GM18519 (cell line): ENCODE measurements around the gene ZNRD2.

Experiments used
- ATAC-seq: cut with Tn5 transposase; IDR thresholded peaks from one replicate; pipeline ENCODE4 v1.9.1; 2021; ENCODE audit warnings: mild to moderate bottlenecking, moderate library complexity; ENCODE audit not compliant: unreplicated experiment, low FRiP score

The ZNRD2 gene

GRCh38 chr11:65569164-65569972, 909 bp upstream of the ZNRD2 start:
- no peak for ATAC-seq

- no peak for ATAC-seq
These were observed 1.1 kb downstream of the ZNRD2 start for GRCh38 chr11:65571420-65571819.

DNA sequence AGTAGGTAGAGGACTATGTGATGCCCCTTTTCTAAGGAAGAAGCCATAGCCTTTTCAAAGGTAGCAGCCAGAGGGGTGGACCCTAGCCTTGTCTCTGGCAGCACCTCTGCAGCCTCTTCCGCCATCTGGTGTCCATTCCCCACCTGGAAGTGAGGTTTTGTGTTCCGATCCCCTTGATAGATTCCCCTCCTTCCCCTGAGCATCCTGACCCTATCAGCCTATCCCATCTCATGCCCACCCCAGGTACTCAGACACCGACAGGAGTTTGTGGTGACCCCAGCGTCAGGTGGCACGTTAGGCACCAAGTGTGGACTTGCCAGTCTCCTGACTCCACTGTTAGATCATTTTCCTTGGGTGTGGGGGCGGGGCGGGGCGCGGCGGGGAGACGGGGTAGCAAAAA, 1.7 kb downstream of the ZNRD2 start:
- ATAC-seq, result no peak

DNA sequence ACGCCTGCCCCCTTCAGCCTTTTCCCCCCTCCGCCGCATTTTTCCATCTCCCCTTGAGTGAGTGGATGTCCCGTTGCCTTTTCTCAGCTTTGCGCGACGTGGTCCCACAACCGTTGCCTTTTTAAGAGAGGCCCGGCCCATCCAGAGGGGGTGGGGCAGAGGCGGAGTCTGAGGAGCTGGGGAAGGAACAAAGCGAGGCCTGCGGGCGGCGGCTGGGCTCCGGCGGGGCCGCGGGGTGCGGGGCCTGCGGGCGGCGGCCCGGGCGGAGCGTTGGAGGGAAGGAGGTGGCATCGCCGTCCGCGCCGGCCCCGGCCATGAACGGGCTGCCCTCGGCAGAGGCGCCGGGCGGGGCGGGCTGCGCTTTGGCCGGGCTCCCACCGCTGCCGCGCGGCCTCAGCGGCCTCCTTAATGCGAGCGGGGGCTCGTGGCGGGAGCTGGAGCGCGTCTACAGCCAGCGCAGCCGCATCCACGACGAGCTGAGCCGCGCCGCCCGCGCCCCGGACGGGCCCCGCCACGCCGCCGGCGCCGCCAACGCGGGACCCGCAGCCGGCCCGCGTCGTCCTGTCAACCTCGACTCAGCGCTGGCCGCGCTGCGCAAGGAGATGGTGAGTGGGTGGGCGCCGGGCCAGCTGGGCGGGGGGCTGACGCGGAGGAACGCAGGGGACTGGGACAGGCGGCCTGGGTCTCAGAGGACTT, 2.2 kb downstream of the ZNRD2 start, which contains the start of gene FAM89B:
Gene FAM89B, plus strand, starts transcription at position 183 of the 696 bp plus-strand sequence. Its CDS starts 132 bp downstream, at position 315.
- no peak for ATAC-seq

DNA sequence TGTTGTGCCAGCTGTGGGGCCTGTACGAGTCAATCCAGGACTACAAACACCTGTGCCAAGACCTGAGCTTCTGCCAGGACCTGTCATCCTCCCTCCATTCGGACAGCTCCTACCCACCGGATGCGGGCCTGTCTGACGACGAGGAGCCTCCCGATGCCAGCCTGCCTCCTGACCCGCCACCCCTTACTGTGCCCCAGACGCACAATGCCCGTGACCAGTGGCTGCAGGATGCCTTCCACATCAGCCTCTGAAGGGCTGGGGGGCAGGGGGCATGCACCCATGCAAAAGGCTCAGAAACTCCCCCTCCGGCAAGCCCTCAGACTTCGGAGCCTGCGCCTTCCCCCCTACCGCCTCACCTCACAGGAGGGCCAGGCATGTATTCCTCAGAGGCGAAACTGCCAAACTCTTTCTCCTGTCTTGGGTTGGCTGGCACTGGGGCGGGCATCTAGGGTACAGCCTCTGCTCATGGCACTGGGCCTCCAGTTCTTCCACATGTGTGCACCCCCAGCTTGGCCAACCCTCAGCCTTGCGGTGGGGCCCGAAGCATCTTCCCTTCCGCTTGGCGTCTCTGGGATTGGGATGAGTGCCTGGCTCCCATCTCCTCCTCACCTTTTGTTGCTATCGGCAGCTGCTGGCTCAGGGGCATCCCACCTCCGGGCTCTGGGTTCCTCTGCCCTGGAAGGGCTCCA, 3.3 kb downstream of the ZNRD2 start:
- no peak for ATAC-seq

- ATAC-seq, result no peak
These were observed 4.0 kb downstream of the ZNRD2 start for GRCh38 chr11:65574109-65574810.

- no peak for ATAC-seq
These were observed 4.7 kb downstream of the ZNRD2 start for GRCh38 chr11:65574811-65575567.

GRCh38 chr11:65575568-65576231, 5.4 kb downstream of the ZNRD2 start, which contains the start of gene EHBP1L1:
TSS of gene EHBP1L1 (plus strand) at chr11:65576053. CDS start at chr11:65576303, 250 bp downstream.
- no peak for ATAC-seq

- no peak for ATAC-seq
These were observed 6.1 kb downstream of the ZNRD2 start for GRCh38 chr11:65576232-65576866.

DNA sequence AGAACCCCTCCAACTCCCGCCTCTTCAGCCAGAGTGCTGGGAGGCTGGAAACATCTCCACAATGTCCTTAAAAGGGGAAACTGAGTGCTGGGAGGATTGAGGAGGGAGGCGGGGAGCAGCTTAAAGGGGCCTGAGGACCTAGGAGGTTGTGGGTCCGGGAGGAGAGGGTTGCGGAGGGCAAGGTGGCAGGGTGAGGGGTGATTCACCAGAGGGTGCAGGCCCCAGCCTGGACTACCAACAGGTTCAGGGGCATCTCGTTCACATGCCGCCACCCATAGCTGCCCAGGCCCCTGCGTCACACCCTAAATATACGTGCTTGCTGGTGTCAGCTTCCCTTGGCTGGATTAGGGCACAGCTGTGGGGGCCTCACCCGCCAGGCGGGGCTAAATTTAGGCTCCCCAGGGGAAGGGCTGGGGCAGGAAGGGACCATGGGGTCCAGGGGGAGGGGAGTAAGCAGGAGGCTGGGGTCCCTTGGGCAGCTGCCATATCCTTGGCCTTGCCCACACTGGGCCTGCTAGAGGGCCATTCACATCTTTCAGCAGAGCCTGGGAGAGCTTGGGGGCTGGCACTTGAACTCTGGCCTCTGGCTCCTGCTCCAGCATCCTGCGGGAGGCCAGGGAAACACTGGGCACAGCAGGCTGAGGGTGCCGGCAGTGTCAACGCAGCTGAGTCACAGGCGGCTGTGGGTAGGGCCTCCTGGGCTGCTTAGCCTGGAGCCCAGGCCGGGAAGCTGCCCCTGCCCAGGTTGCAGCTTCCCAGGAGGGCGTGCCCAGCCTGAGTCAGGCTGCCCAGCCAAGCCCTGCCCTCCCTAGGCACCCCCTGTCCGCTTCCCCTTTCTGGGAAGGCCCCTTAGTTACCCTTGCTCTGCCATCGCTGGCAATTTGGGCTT, 6.8 kb downstream of the ZNRD2 start:
- ATAC-seq, result no peak

DNA sequence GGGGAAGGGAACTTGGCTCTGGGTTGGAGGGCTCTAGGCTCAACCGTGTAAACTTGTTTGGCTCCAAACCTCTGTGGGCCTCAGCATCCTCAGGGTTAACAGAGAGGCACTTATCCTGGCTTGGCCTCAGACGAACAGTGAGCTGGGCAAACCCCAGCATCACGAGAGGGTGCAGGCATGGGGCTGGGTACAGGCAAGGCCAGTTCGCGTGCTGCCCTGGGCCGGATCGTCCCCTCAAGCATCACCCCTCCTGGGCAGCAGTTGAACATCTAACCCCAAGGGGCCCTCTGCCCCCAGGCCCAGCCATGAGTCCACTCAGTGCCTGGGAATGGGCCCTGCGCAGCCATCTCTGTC, 7.5 kb downstream of the ZNRD2 start:
- ATAC-seq, result no peak

- ATAC-seq, result no peak
These were observed 7.9 kb downstream of the ZNRD2 start for GRCh38 chr11:65578134-65578533.

DNA sequence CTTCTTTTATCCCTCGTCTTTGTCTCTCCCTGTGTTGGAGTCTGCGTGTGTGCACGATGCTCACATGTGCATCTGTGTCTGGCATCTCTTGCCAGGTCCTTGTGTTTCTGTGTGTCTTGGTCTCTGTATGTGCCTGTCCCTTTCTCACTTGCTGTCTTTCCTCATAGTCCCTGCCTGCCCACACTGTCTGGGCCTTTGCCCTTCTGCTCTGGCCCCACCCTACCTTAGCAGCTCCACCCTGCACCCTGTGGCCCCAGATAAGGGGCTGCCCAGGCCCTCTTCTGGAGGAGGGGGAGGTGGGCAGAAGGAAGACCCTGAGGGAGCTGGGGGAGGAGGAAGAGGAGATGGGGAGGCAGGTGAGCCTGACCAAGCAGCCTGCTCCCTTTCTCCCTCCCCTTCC, 8.4 kb downstream of the ZNRD2 start:
- ATAC-seq, result no peak

- no peak for ATAC-seq
These were observed 9.0 kb downstream of the ZNRD2 start for GRCh38 chr11:65579291-65579690.

GRCh38 chr11:65580031-65580692, 9.9 kb downstream of the ZNRD2 start:
- no peak for ATAC-seq

DNA sequence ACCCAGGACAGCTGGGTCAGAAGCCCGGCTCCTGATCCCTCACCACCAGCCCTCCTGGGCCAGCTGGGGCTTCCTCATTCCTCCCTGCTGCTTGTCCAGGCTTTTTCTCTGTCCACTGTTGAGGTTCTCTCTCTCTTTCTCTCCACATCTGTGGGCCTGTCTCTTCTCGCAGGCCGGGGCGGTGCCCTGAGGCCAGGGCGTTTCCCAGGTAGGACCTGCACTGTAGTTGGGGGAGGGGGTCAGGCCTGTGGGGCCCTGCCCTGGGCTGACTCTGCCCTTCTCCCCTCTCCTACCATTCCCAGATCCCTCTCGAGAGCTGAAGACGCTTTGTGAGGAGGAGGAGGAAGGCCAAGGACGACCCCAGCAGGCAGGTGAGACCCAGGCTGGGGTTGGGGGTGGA, 10.5 kb downstream of the ZNRD2 start:
- ATAC-seq, result no peak

DNA sequence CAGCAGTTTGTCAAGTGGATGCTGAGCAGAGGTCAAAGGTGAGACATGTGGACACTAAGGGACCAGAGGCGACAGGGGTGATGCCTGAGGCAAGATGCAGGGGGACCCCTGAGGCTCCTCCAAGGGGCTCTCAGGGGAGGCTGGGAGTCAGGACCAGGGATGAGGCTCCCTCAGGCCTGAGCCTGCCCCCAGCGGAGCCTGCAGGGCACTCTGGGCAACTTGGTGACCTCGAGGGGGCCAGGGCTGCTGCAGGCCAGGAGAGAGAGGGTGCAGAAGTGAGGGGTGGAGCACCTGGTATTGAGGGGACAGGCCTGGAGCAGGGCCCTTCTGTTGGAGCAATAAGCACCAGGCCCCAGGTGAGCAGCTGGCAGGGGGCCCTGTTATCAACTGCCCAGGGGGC, 11.7 kb downstream of the ZNRD2 start:
- ATAC-seq, result no peak
